Lung microvascular endothelial cell (primary cell): ENCODE measurements around the gene BOLA3. TPM values are rescaled to one million over a fixed set of nuclear protein-coding genes. Genes with fewer than 3 reads are reported as not detected.
A peak's percentile ranks its signal among the peaks of the same experiment; 100 is the strongest.
"Not testable (repeated sequence)": the region's sequence is repeated elsewhere in the genome, so short reads cannot be mapped to it uniquely, and the experiment has no call there.

Source experiments
- DNase-seq, 2 donors: peaks; one replicate each; pipeline versions ENCODE4 v3.0.0 to v3.0.0-alpha.2; 2010; ENCODE audit warnings: low read depth in 2 of 2
- total RNA-seq: library from RNA; depleted of rRNA; stranded (reverse); fragments of >200 nt; gene quantifications from 2 replicates; pipeline ENCODE4 v1.2.1, GENCODE V29; 2014

The BOLA3 gene
- total RNA-seq, 1 donor from 2014 or later, result 15.1 TPM

DNA sequence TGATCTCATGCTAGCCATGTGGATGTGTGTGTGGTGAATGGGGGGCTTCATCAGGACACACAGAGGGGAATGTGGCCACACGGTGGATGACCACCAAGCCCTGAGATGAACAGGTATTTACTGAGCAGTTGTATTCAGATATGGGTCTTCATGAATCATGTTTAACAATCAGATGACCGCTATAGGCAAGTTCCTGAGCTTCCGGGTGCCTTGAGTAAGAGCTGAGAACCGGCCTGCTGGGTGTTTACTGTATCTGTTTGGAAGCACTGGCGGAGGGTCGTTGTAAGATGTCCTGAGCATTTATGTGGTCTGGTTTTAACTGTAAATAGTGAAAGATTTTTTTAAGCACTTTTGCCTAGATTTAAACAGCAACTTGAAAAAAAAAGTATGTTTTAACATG, 43.9 kb downstream of the BOLA3 start:
- no peak for DNase-seq

DNA sequence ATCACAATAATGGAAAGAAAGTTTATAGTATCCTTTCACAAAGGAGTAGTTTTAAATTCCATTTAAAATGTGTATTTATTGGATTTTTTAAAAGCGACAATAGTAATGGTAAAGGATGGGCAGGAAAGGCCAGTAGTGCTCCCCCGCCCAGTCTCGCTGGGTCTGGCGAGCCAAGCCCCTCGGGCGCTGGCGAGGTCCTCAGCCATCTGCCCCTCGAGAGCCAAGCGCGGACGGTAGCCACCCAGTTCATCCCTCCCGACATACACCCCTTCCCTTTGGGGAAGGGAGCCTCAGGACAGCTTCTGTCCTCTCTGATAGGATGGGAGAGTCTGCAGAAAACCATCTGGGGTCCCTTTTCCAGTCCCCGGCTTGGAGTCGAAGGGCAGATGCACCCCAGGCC, 45.2 kb downstream of the BOLA3 start:
- no peak for DNase-seq

DNA sequence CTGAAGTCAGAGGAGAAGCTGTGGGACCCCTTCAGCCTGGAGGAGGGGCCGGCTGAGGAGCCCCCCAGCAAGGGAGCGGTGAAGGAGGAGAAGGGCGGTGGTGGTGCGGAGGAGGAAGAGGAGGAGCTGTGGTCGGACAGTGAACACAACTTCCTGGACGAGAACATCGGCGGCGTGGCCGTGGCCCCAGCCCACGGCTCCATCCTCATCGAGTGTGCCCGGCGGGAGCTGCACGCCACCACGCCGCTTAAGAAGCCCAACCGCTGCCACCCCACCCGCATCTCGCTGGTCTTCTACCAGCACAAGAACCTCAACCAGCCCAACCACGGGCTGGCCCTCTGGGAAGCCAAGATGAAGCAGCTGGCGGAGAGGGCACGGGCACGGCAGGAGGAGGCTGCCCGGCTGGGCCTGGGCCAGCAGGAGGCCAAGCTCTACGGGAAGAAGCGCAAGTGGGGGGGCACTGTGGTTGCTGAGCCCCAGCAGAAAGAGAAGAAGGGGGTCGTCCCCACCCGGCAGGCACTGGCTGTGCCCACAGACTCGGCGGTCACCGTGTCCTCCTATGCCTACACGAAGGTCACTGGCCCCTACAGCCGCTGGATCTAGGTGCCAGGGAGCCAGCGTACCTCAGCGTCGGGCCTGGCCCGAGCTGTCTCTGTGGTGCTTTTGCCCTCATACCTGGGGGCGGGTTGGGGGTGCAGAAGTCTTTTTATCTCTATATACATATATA, 46.0 kb downstream of the BOLA3 start:
- no peak for DNase-seq

- DNase-seq, result no peak
Observed at GRCh38 chr2:74100254-74101216, 47.2 kb downstream of the BOLA3 start.

- DNase-seq, result no peak
Observed at GRCh38 chr2:74099835-74100234, 47.9 kb downstream of the BOLA3 start.

- no peak for DNase-seq
Observed at GRCh38 chr2:74099271-74099670, 48.4 kb downstream of the BOLA3 start.

GRCh38 chr2:74097574-74097973, 50.1 kb downstream of the BOLA3 start:
- DNase-seq, result no peak

DNA sequence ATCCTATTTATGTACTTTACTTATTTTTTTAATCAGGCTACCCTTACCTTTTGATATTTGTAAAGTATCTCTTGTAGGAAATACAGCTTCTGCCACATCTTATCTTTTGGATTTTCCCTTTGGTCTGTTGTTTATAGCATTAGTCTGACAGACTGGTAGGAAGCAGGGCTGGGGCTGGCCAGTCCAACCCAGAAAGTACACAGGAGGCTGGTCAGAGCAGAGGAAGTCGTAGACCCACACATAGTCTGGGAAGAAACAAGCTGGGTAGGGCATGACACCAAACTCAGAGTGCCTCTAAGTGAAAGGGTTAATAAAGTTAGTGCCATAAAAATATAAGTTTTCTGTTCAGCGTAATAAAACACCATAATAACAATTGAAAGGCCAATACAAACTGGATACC, 51.7 kb downstream of the BOLA3 start:
- no peak for DNase-seq

GRCh38 chr2:74095632-74096031, 52.1 kb downstream of the BOLA3 start:
- DNase-seq, result no peak

DNA sequence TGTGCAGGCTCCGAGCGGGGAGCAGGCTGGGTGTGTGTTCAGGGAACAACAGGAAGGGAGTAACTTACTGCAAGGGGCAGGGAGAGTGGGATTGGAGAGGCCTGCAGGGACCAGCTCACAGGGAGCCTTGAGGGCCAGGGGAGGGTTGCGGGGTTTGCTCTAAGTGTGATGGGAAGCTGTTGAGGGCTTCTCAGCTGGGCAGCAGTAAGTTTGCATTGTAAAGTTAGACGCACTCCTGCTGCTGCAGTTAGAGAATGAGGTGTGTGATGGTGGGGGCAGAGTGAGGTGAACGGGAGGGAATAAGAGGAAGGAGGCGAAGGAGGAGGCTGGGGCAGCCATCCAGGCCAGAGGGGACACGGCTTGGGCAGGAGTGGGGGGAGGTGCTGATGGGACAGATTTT, 53.4 kb downstream of the BOLA3 start:
- no peak for DNase-seq

DNA sequence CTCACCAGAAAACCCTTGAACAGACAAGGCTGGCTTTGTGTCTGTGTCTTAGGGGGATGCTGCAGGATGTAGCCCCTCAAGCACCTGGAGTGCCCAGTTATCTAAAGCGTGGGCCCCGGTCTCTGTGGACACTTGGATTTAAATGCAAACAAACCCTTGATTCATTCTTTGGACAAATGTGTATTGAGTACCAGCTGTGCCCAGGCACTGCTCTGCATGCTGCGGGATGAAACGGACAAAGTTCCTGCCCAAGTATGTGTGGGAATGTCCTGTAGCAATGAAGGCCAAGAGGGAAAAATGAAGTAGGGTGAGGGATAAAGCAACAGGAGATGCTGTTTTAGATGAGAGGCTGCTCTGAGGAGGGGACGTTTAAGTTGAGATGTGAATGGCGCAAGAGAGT, 53.9 kb downstream of the BOLA3 start:
- no peak for DNase-seq

- DNase-seq, result no peak
Observed at GRCh38 chr2:74093426-74093825, 54.3 kb downstream of the BOLA3 start.

- DNase-seq, result peak in 1 of 2 donors; percentile 61
Observed at GRCh38 chr2:74092275-74092674, 55.4 kb downstream of the BOLA3 start.

DNA sequence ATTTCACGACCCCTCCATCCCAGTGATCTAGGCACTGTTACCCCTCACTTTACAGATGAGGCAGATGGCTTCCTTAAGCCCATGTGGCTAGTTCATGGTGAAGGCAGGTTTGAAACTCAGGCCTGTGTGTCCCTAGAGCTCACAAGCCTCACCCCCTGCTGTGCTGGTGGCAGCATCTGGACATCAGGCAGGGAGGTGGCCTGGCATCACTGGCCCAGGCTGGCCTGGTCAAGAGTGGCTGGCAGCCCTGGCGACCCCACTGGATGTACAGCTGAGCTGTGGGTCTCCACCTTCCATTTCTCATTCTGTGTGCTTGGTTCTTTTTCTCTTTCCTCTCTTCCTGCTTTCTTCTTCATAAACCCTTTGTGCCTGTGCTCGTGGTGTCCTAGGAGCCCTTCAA, 56.3 kb downstream of the BOLA3 start:
- DNase-seq, result no peak

- DNase-seq, result peak in 1 of 2 donors; percentile 26
Observed at GRCh38 chr2:74089816-74090745, 57.6 kb downstream of the BOLA3 start.

GRCh38 chr2:74088676-74089075, 59.0 kb downstream of the BOLA3 start:
- DNase-seq, result not testable (repeated sequence)

- DNase-seq, result no peak
Observed at GRCh38 chr2:74087696-74088095, 60.0 kb downstream of the BOLA3 start.

DNA sequence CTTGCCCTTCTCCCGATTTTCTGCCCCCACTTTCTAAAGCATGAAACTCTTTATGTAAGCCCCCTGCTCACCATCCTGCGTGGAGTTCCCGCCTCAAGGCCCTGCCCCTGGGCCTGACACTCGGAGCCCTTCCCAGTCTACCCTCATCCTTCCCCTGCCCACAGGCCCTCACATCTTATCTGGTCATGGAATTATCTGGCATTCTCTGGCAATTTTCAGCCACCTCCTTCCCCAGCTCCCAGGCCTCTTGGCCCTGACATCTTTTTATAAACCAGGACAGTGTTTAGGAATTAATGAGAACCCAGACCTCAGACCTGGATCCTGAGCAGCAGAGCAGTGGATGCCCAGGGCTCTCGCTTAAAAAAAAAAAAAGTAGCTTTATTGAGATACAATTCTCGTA, 61.7 kb downstream of the BOLA3 start:
- DNase-seq, result no peak
